H1 (cell line): ENCODE results near the gene KNDC1. TPM values are rescaled to one million over a fixed set of nuclear protein-coding genes. Genes with fewer than 3 reads are reported as not detected.
A peak's percentile ranks its signal among the peaks of the same experiment; 100 is the strongest.

ENCODE experiments used
- CTCF ChIA-PET: fragments of 300-600 bp; sonication (Branson Sonifier 250); formaldehyde crosslinking; loops from one replicate; lab custom pipeline; 2021; ENCODE audit not compliant: partially characterized antibody; lab: Charles Lee
- POLR2A ChIA-PET: fragments of 300-600 bp; sonication (Branson Sonifier 250); formaldehyde crosslinking; loops from one replicate; lab custom pipeline; 2021; ENCODE audit warnings: inconsistent platforms; ENCODE audit not compliant: partially characterized antibody; lab: Charles Lee
- DNase-seq, 2 experiments: peaks; one replicate each; pipeline versions ENCODE4 v3.0.0 to v3.0.0-alpha.2; 2010 to 2022; ENCODE audit warnings: low spot score in 2 of 2, low read depth in 1 of 2, mixed read lengths in 1 of 2
- FAIRE-seq: peaks from 2 replicates; lab custom pipeline; 2011; peaks lifted over from hg19 to GRCh38; lab: Jason Lieb, UNC
- H2AFZ ChIP-seq: 2 replicates; pipeline ENCODE4 v1.8.1; 2012; ENCODE audit warnings: low read length, inconsistent platforms
- H2AK5ac ChIP-seq: 2 replicates; pipeline ENCODE4 v1.6.1; 2013; ENCODE audit warnings: low read depth, low read length
- H2BK120ac ChIP-seq: replicated peaks from 2 replicates; pipeline ENCODE3; 2013; ENCODE audit warnings: low read depth, low read length, inconsistent platforms
- H2BK12ac ChIP-seq: 2 replicates; pipeline ENCODE4 v1.6.1; 2013; ENCODE audit warnings: low read depth, low read length
- H2BK15ac ChIP-seq: 2 replicates; pipeline ENCODE4 v1.6.1; 2013; ENCODE audit warnings: low read length
- H2BK20ac ChIP-seq: 2 replicates; pipeline ENCODE4 v1.6.1; 2013; ENCODE audit warnings: low read length
- H2BK5ac ChIP-seq: 2 replicates; pipeline ENCODE4 v1.6.1; 2013; ENCODE audit warnings: low read depth, low read length
- H3K14ac ChIP-seq: 2 replicates; pipeline ENCODE4 v1.6.1; 2013; ENCODE audit warnings: inconsistent platforms; ENCODE audit not compliant: insufficient read length
- H3K18ac ChIP-seq: 2 replicates; pipeline ENCODE4 v1.6.1; 2013; ENCODE audit warnings: low read length; ENCODE audit errors: extremely low read depth
- H3K23ac ChIP-seq: 2 replicates; pipeline ENCODE4 v1.6.1; 2013; ENCODE audit warnings: inconsistent platforms; ENCODE audit not compliant: insufficient read length
- H3K23me2 ChIP-seq: 2 replicates; pipeline ENCODE4 v1.6.1; 2013; ENCODE audit warnings: low read depth, low read length
- H3K27ac ChIP-seq: 2 replicates; pipeline ENCODE4 v1.6.1; 2011; ENCODE audit warnings: low read depth, low read length, inconsistent platforms
- H3K27me3 ChIP-seq, 4 experiments: replicated peaks in 1 of 4; 1 replicate in 1 of 4; 2 replicates in 3 of 4; pipeline versions ENCODE4 v1.6.1 to v1.8.1; 2011 to 2013; ENCODE audit warnings: low read length in 3 of 4, mild to moderate bottlenecking in 3 of 4, inconsistent platforms in 2 of 4, mixed read lengths in 2 of 4, moderate library complexity in 1 of 4; ENCODE audit not compliant: control insufficient read depth in 3 of 4, insufficient read depth in 3 of 4; ENCODE audit errors: extremely low read depth in 1 of 4
- H3K36me3 ChIP-seq, 4 experiments: 2 replicates each; pipeline versions ENCODE4 v1.6.1 to v1.8.1; 2011 to 2013; ENCODE audit warnings: mild to moderate bottlenecking in 4 of 4, low read length in 3 of 4, moderate library complexity in 2 of 4, control low read depth in 1 of 4, inconsistent platforms in 1 of 4; ENCODE audit not compliant: insufficient read depth in 4 of 4, control insufficient read depth in 2 of 4
- H3K4ac ChIP-seq: replicated peaks from 2 replicates; pipeline ENCODE3; 2013; ENCODE audit warnings: low read length, low read depth, mixed read lengths, inconsistent platforms; ENCODE audit not compliant: insufficient read length
- H3K4me1 ChIP-seq, 4 experiments: replicated peaks in 1 of 4; 1 replicate in 1 of 4; 2 replicates in 3 of 4; pipeline versions ENCODE4 v1.6.1 to v1.8.1; 2011 to 2013; ENCODE audit warnings: low read length in 3 of 4, inconsistent platforms in 2 of 4, mixed read lengths in 1 of 4; ENCODE audit not compliant: insufficient read depth in 4 of 4, control insufficient read depth in 3 of 4
- H3K4me2 ChIP-seq, 2 experiments: 2 replicates each; pipeline versions ENCODE4 v1.6.1 to v1.8.1; 2011 to 2013; ENCODE audit warnings: low read depth in 2 of 2, low read length in 2 of 2, control low read depth in 1 of 2, inconsistent platforms in 1 of 2, mild to moderate bottlenecking in 1 of 2; ENCODE audit not compliant: insufficient read depth in 1 of 2
- H3K4me3 ChIP-seq, 4 experiments: fragments of 200-600, 300-600 bp in 1 of 4; sonication (generic), shearing (Covaris generic), sonication (Bioruptor Twin) in 1 of 4; 2 replicates each; pipeline versions ENCODE4 v1.5.1 to v1.8.1; 2011 to 2016; ENCODE audit warnings: low read length in 4 of 4, low read depth in 3 of 4, control low read depth in 2 of 4, inconsistent platforms in 2 of 4, mild to moderate bottlenecking in 2 of 4, mixed read lengths in 1 of 4, moderate library complexity in 1 of 4; ENCODE audit not compliant: insufficient read depth in 2 of 4; ENCODE audit errors: extremely low read depth in 1 of 4
- H3K56ac ChIP-seq: replicated peaks from 2 replicates; pipeline ENCODE3; 2013; ENCODE audit warnings: low read depth, mild to moderate bottlenecking, mixed read lengths, low read length, inconsistent platforms; ENCODE audit not compliant: insufficient read length
- H3K79me1 ChIP-seq: 2 replicates; pipeline ENCODE4 v1.6.1; 2013; ENCODE audit warnings: low read depth, low read length, control low read depth
- H3K79me2 ChIP-seq, 2 experiments: 2 replicates each; pipeline versions ENCODE4 v1.6.1 to v1.8.1; 2012 to 2013; ENCODE audit warnings: low read length in 2 of 2, mild to moderate bottlenecking in 2 of 2, inconsistent platforms in 1 of 2; ENCODE audit not compliant: insufficient read depth in 2 of 2, control insufficient read depth in 1 of 2
- H3K9ac ChIP-seq, 4 experiments: replicated peaks in 1 of 4; 1 replicate in 1 of 4; 2 replicates in 3 of 4; pipeline versions ENCODE4 v1.6.1 to v1.8.1; 2011 to 2013; ENCODE audit warnings: low read depth in 3 of 4, low read length in 3 of 4, control low read depth in 2 of 4, mild to moderate bottlenecking in 2 of 4, moderate library complexity in 2 of 4, inconsistent platforms in 1 of 4; ENCODE audit errors: extremely low read depth in 1 of 4
- H3K9me3 ChIP-seq, 2 experiments: 2 replicates each; pipeline versions ENCODE4 v1.6.1 to v1.8.1; 2012 to 2013; ENCODE audit warnings: mild to moderate bottlenecking in 2 of 2, moderate library complexity in 2 of 2, control low read depth in 1 of 2, inconsistent platforms in 1 of 2, low read depth in 1 of 2, low read length in 1 of 2, mixed read lengths in 1 of 2; ENCODE audit not compliant: insufficient read depth in 2 of 2
- H4K20me1 ChIP-seq, 2 experiments: replicated peaks in 1 of 2; 2 replicates each; pipeline versions ENCODE3 to v1.8.1; 2011 to 2013; ENCODE audit warnings: inconsistent platforms in 2 of 2, low read length in 2 of 2, mild to moderate bottlenecking in 1 of 2; ENCODE audit not compliant: insufficient read depth in 2 of 2, control insufficient read depth in 1 of 2
- H4K5ac ChIP-seq: 2 replicates; pipeline ENCODE4 v1.6.1; 2013; ENCODE audit warnings: low read length, low read depth, mixed read lengths, inconsistent platforms; ENCODE audit not compliant: insufficient read length
- H4K8ac ChIP-seq: 2 replicates; pipeline ENCODE4 v1.8.0; 2013; ENCODE audit warnings: mild to moderate bottlenecking, moderate library complexity, low read length, inconsistent platforms; ENCODE audit not compliant: insufficient read depth; ENCODE audit errors: extremely low read depth
- H4K91ac ChIP-seq: replicated peaks from 2 replicates; pipeline ENCODE3; 2013; ENCODE audit warnings: low read length, mixed read lengths, inconsistent platforms; ENCODE audit not compliant: insufficient read length
- EP300 ChIP-seq, 2 experiments: IDR thresholded peaks; 1 replicate in 1 of 2; 2 replicates in 1 of 2; pipeline ENCODE4 v1.6.1; 2011 to 2012; ENCODE audit warnings: low read depth in 2 of 2, low read length in 2 of 2, mild to moderate bottlenecking in 2 of 2, borderline replicate concordance in 1 of 2, inconsistent platforms in 1 of 2, moderate library complexity in 1 of 2
- EZH2 ChIP-seq: fragments of 200-600 bp; sonication (generic); IDR thresholded peaks from 2 replicates; pipeline ENCODE4 v1.7.1; 2012; ENCODE audit warnings: low read depth, mild to moderate bottlenecking, moderate library complexity, low read length, inconsistent platforms; ENCODE audit not compliant: severe bottlenecking
- GABPA ChIP-seq: IDR thresholded peaks from 2 replicates; pipeline ENCODE4 v1.6.1; 2011; ENCODE audit warnings: mild to moderate bottlenecking, low read length, moderate library complexity, borderline replicate concordance; ENCODE audit not compliant: insufficient read depth
- JUN ChIP-seq: IDR thresholded peaks from 2 replicates; pipeline ENCODE4 v1.6.1; 2011; ENCODE audit warnings: low read depth, mild to moderate bottlenecking, improper control_type of control experiment, low read length
- MAX ChIP-seq: IDR thresholded peaks from 2 replicates; pipeline ENCODE4 v1.6.1; 2012; ENCODE audit warnings: inconsistent platforms
- POU5F1 ChIP-seq: IDR thresholded peaks from 2 replicates; pipeline ENCODE4 v1.6.1; 2011; ENCODE audit warnings: low read depth, mild to moderate bottlenecking, low read length, moderate library complexity
- SIRT6 ChIP-seq: IDR thresholded peaks from one replicate; pipeline ENCODE4 v1.7.1; 2012; ENCODE audit warnings: low read length, inconsistent platforms
- SP4 ChIP-seq: IDR thresholded peaks from 2 replicates; pipeline ENCODE4 v1.6.1; 2012; ENCODE audit warnings: low read length, inconsistent platforms
- WGBS, 2 experiments: shearing (Covaris generic) in 1 of 2; methylation state at CpG; one replicate each; pipeline versions ENCODE4 v1.1.6 to v1.1.7; 2013 to 2015; ENCODE audit warnings: low lambda C conversion rate in 2 of 2, mixed read lengths in 2 of 2, inconsistent platforms in 1 of 2, low coverage in 1 of 2, missing lambda C conversion rate in 1 of 2; ENCODE audit not compliant: insufficient replicate concordance in 2 of 2, insufficient coverage in 1 of 2, insufficient read length in 1 of 2; ENCODE audit errors: extremely low coverage in 1 of 2, missing lambda C conversion rate in 1 of 2; 5-methylcytosine and 5-hydroxymethylcytosine counted together
- polyA plus RNA-seq, 7 experiments: library from polyadenylated mRNA; depleted of rRNA in 3 of 7; stranded (reverse) in 5 of 7; unstranded in 2 of 7; fragments of >200 nt in 5 of 7; fragments of 200-250 nt in 2 of 7; gene quantifications; 1 replicate in 5 of 7; 2 replicates in 1 of 7; 4 replicates in 1 of 7; pipeline versions ENCODE4 v1.2.1 to v1.2.3, GENCODE V29; 2011 to 2013; ENCODE audit warnings: missing spikeins in 2 of 7, mixed read lengths in 2 of 7
- total RNA-seq: library from RNA; stranded (reverse); fragmentation: NEBNext Ultra II Directional; extraction: Animal tissue kit (Norgen Biotek cat#: 25700); gene quantifications from 2 replicates; pipeline ENCODE4 v1.2.1, GENCODE V29; 2021

The KNDC1 gene
- total and polyA plus RNA-seq, 2 of the 8 experiments (the other 6 are each of a cell fraction or from before 2014, with no cell fraction given), result 7.5 to 16.7 TPM

- Histone ChIP-seq H3K9ac (no peak overlapping the region), H3K4ac (no peak overlapping the region), H4K20me1 (peaks cover 0 to 17% of the 10 kb centered on the region in 2 experiments), H3K9me3 (peaks cover 14 to 17% of the 10 kb centered on the region in 2 experiments), H3K4me1 (no peaks in the 10 kb centered on the region), H3K23ac (no peak overlapping the region), H3K14ac (no peak overlapping the region), H4K5ac (no peak overlapping the region), H3K27ac (no peak overlapping the region), H2BK20ac (no peak overlapping the region), H2BK12ac (no peak overlapping the region), H4K91ac (no peak overlapping the region), H3K23me2 (peaks cover 26% of the 10 kb centered on the region), H3K36me3 (peaks cover 0 to 12% (median 3%) of the 10 kb centered on the region in 4 experiments; a peak in 5 of 8 replicates), H2BK15ac (no peak overlapping the region), H4K8ac (peak overlapping the region; percentile 62; the same call in 1 of the 2 replicates), H2AK5ac (peak overlapping the region; percentile 65; the same call in 1 of the 2 replicates), H2AFZ (no peak overlapping the region), H3K56ac (no peak overlapping the region), H3K18ac (no peak overlapping the region), H3K4me2 (no peak overlapping the region), H3K79me1 (no peaks in the 10 kb centered on the region; the same call in 1 of the 2 replicates), H3K79me2 (no peaks in the 10 kb centered on the region), H3K4me3 (no peak overlapping the region), H2BK120ac (no peak overlapping the region), H2BK5ac (no peak overlapping the region), H3K27me3 (no peaks in the 10 kb centered on the region)
- DNase-seq (no peak), FAIRE-seq (no peak)
- 91% methylated on average over 15 of the region's 15 CpGs; no CpG with 5 or more reads in 1 of the 2 experiments for WGBS, 2 experiments
- CTCF ChIA-PET, result no interaction called here
- POLR2A ChIA-PET, result no interaction called here
- TF ChIP-seq EP300 (IDR thresholded peaks at IDR 0.05; ENCODE audit: borderline replicate concordance in 1 of 2, low read depth in 2 of 2, low read length in 2 of 2), result no peak
- no peak for TF ChIP-seq EZH2
- TF ChIP-seq MAX, result no peak
- TF ChIP-seq GABPA, result no peak
- no peak for TF ChIP-seq SIRT6
- TF ChIP-seq POU5F1, result no peak
- no peak for TF ChIP-seq SP4
- no peak for TF ChIP-seq JUN
These were observed 14.0 kb downstream of the KNDC1 start for GRCh38 chr10:133173860-133174640.
